ENCODE data around the gene GHR. TPM values are rescaled to one million over a fixed set of nuclear protein-coding genes. Genes with fewer than 3 reads are reported as not detected.

GHR gene
- total RNA-seq, 1 donor from 2014 or later = 6.6 TPM

GRCh38 chr5:42492974-42493373 lies 69.7 kb downstream of the GHR start:
- Mint-ChIP-seq H3K27me3 (no peaks in the 10 kb centered on the region), H3K27ac (no peak overlapping the region), H3K36me3 (ENCODE audit: insufficient read depth) (no peaks in the 10 kb centered on the region), H3K4me3 (ENCODE audit: low read depth) (no peak overlapping the region), H3K9me3 (ENCODE audit: low read depth) (no peaks in the 10 kb centered on the region), H3K4me1 (ENCODE audit: low read depth) (no peaks in the 10 kb centered on the region)
- no peak for DNase-seq (ENCODE audit: low spot score, unreplicated experiment)
- no peak for TF ChIP-seq CTCF (IDR thresholded peaks at IDR 0.05; ENCODE audit: unreplicated experiment)

- TF ChIP-seq CTCF (IDR thresholded peaks at IDR 0.05; ENCODE audit: unreplicated experiment) = no peak
- no peak for DNase-seq (ENCODE audit: low spot score, unreplicated experiment)
- Mint-ChIP-seq H3K4me1 (ENCODE audit: low read depth) (peaks cover under 1% of the 10 kb centered on the region), H3K4me3 (ENCODE audit: low read depth) (no peak overlapping the region), H3K36me3 (ENCODE audit: insufficient read depth) (no peaks in the 10 kb centered on the region), H3K9me3 (ENCODE audit: low read depth) (no peaks in the 10 kb centered on the region), H3K27ac (no peak overlapping the region), H3K27me3 (no peaks in the 10 kb centered on the region)
Measured at GRCh38 chr5:42494414-42494813, 71.2 kb downstream of the GHR start.

- H3K27me3 Mint-ChIP-seq = no peaks in the 10 kb centered on the region
- TF ChIP-seq CTCF (IDR thresholded peaks at IDR 0.05; ENCODE audit: unreplicated experiment) = no peak
- no peak for DNase-seq (ENCODE audit: low spot score, unreplicated experiment)
- H3K27ac Mint-ChIP-seq = no peak overlapping the region
- no peaks in the 10 kb centered on the region for H3K9me3 Mint-ChIP-seq (ENCODE audit: low read depth)
- no peak overlapping the region for H3K4me3 Mint-ChIP-seq (ENCODE audit: low read depth)
- H3K4me1 Mint-ChIP-seq (ENCODE audit: low read depth) = peaks cover 7% of the 10 kb centered on the region
- no peaks in the 10 kb centered on the region for H3K36me3 Mint-ChIP-seq (ENCODE audit: insufficient read depth)
Measured at GRCh38 chr5:42495914-42496313, 72.7 kb downstream of the GHR start.

- no peak for DNase-seq (ENCODE audit: low spot score, unreplicated experiment)
- Mint-ChIP-seq H3K27ac (no peak overlapping the region), H3K4me3 (ENCODE audit: low read depth) (no peak overlapping the region), H3K4me1 (ENCODE audit: low read depth) (peaks cover 7% of the 10 kb centered on the region), H3K9me3 (ENCODE audit: low read depth) (no peaks in the 10 kb centered on the region), H3K36me3 (ENCODE audit: insufficient read depth) (no peaks in the 10 kb centered on the region), H3K27me3 (no peaks in the 10 kb centered on the region)
- no peak for TF ChIP-seq CTCF (IDR thresholded peaks at IDR 0.05; ENCODE audit: unreplicated experiment)
Measured at GRCh38 chr5:42496397-42497156, 73.3 kb downstream of the GHR start.

- no peaks in the 10 kb centered on the region for H3K36me3 Mint-ChIP-seq (ENCODE audit: insufficient read depth)
- TF ChIP-seq CTCF (IDR thresholded peaks at IDR 0.05; ENCODE audit: unreplicated experiment) = no peak
- H3K27me3 Mint-ChIP-seq = no peaks in the 10 kb centered on the region
- H3K4me1 Mint-ChIP-seq (ENCODE audit: low read depth) = peaks cover 7% of the 10 kb centered on the region
- no peak overlapping the region for H3K4me3 Mint-ChIP-seq (ENCODE audit: low read depth)
- no peaks in the 10 kb centered on the region for H3K9me3 Mint-ChIP-seq (ENCODE audit: low read depth)
- H3K27ac Mint-ChIP-seq = no peak overlapping the region
- no peak for DNase-seq (ENCODE audit: low spot score, unreplicated experiment)
Measured at GRCh38 chr5:42498000-42498399, 74.8 kb downstream of the GHR start.
